Measurements from ENCODE around the gene RBL1.
"Not testable (repeated sequence)": the region's sequence is repeated elsewhere in the genome, so short reads cannot be mapped to it uniquely, and the experiment has no call there.

Gene RBL1

DNA sequence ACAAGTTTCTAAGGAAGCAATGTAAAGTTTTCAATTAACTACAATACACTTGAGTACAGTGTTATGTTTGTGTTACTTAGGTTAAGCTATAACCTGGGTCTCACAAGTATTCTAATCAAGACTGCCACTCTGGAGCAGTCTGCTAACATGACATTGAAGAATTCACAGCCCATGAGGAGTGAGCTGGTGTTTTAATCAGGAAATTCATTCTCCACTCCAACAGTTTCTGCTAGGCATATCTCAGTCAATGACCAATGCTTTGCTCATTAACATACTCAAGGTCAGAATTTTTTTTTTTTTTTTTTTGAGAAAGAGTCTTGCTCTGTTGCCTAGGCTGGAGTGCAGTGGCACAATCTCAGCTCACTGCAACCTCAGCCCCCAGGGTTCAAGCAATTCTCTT, 84.7 kb downstream of the RBL1 start:
- no peaks in the 10 kb centered on the region for H3K4me1 ChIP-seq (ENCODE audit: control insufficient read depth, insufficient read depth, low read length)
- TF ChIP-seq ZFHX2 (tag by site-specific recombination; conservative IDR thresholded peaks at IDR 0.05) (no peak), ZNF670 (tag by site-specific recombination; IDR thresholded peaks at IDR 0.05; ENCODE audit: low read depth) (no peak), ZFP37 (tag by site-specific recombination; IDR thresholded peaks at IDR 0.05) (no peak), ZNF416 (tag by site-specific recombination; IDR thresholded peaks at IDR 0.05) (no peak), ZNF544 (tag by site-specific recombination; IDR thresholded peaks at IDR 0.05) (no peak), ZNF169 (tag by site-specific recombination; IDR thresholded peaks at IDR 0.05) (no peak), ZNF585B (tag by site-specific recombination; IDR thresholded peaks at IDR 0.05) (no peak), IKZF3 (tag by site-specific recombination; IDR thresholded peaks at IDR 0.05) (no peak), TRIM28 (IDR thresholded peaks at IDR 0.05; ENCODE audit: borderline replicate concordance, low read length) (no peak), ZNF248 (tag by site-specific recombination; IDR thresholded peaks at IDR 0.05) (no peak)
- TF ChIP-seq, protein P1, sequence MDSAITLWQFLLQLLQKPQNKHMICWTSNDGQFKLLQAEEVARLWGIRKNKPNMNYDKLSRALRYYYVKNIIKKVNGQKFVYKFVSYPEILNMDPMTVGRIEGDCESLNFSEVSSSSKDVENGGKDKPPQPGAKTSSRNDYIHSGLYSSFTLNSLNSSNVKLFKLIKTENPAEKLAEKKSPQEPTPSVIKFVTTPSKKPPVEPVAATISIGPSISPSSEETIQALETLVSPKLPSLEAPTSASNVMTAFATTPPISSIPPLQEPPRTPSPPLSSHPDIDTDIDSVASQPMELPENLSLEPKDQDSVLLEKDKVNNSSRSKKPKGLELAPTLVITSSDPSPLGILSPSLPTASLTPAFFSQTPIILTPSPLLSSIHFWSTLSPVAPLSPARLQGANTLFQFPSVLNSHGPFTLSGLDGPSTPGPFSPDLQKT (IDR thresholded peaks at IDR 0.05; ENCODE audit: borderline replicate concordance, low read depth, low read length) = no peak
- TF ChIP-seq, protein P2, sequence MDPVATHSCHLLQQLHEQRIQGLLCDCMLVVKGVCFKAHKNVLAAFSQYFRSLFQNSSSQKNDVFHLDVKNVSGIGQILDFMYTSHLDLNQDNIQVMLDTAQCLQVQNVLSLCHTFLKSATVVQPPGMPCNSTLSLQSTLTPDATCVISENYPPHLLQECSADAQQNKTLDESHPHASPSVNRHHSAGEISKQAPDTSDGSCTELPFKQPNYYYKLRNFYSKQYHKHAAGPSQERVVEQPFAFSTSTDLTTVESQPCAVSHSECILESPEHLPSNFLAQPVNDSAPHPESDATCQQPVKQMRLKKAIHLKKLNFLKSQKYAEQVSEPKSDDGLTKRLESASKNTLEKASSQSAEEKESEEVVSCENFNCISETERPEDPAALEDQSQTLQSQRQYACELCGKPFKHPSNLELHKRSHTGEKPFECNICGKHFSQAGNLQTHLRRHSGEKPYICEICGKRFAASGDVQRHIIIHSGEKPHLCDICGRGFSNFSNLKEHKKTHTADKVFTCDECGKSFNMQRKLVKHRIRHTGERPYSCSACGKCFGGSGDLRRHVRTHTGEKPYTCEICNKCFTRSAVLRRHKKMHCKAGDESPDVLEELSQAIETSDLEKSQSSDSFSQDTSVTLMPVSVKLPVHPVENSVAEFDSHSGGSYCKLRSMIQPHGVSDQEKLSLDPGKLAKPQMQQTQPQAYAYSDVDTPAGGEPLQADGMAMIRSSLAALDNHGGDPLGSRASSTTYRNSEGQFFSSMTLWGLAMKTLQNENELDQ (tag by site-specific recombination; IDR thresholded peaks at IDR 0.05; ENCODE audit: low read depth) = no peak
- TF ChIP-seq, protein P3, sequence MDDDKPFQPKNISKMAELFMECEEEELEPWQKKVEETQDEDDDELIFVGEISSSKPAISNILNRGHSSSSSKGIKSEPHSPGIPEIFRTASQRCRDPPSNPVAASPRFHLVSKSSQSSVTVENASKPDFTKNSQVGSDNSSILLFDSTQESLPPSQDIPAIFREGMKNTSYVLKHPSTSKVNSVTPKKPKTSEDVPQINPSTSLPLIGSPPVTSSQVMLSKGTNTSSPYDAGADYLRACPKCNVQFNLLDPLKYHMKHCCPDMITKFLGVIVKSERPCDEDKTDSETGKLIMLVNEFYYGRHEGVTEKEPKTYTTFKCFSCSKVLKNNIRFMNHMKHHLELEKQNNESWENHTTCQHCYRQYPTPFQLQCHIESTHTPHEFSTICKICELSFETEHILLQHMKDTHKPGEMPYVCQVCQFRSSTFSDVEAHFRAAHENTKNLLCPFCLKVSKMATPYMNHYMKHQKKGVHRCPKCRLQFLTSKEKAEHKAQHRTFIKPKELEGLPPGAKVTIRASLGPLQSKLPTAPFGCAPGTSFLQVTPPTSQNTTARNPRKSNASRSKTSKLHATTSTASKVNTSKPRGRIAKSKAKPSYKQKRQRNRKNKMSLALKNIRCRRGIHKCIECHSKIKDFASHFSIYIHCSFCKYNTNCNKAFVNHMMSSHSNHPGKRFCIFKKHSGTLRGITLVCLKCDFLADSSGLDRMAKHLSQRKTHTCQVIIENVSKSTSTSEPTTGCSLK (tag by site-specific recombination; IDR thresholded peaks at IDR 0.05) = no peak
- no peak overlapping the region for H3K4me3 ChIP-seq (ENCODE audit: low read depth, low read length)
- CTCF ChIA-PET = interaction anchor here (0.6 kb wide), 1 partner anchor 181 kb away, joined by 3 read pairs; no protein-coding TSS in a partner anchor
- H3K9me3 ChIP-seq (ENCODE audit: control insufficient read depth, insufficient read depth, low read depth, low read length) = no peaks in the 10 kb centered on the region
- no peak overlapping the region for H3K27ac ChIP-seq (ENCODE audit: extremely low read depth, low read depth, low read length)
- H3K36me3 ChIP-seq (ENCODE audit: control insufficient read depth in 2 of 2, insufficient read depth in 1 of 2, low read length in 2 of 2) = peaks cover 17 to 33% of the 10 kb centered on the region in 2 experiments; a peak in 2 of 3 replicates
- POLR2A ChIA-PET = no interaction called here

DNA sequence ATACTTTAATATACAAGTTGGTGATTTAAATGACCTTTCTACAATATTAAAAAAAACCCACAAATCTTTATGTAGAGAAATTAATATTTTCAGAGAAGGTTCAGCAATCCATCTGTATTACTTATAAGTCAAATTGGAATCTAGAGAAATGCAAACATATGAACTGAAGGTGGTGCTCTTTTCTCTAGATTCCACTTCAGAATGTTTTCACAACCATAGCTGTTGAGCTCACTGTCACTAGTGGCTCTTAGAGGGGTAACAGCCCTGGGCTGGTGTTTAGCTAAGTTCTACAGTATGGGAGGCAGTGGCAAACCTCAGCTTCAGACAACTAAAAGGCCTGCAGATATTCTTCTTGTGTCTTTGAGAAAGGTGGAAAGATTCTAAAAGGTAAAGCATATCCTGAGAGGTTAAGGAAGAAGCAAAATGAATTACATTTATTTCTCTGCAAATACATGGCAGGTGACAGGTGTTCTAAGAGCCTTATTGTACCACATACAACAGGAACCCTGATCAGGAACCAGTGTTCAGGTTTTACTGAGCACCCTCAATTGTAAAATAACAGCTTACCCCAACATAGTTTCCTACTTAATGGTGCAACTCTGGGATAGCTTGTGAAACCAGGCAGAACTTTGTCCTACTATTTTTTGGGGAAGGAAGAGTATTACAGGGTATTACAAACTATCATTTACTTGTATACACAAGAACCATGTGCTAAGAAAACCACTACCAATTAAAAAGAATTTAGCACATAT, 87.7 kb downstream of the RBL1 start:
- ChIA-PET CTCF (interaction anchor here (0.6 to 0.7 kb wide), 4 partner anchors 86 to 241 kb away, joined by 3 read pairs; partner anchors contain the start of gene RPN2), POLR2A (interaction anchor here (1.5 kb wide), 1 partner anchor 87 kb away, joined by 3 read pairs; the partner anchor contains the start of gene RBL1)
- H3K4me3 ChIP-seq (ENCODE audit: low read depth, low read length) = no peak overlapping the region
- 0 out of 2 replicates have a peak, but pooled peaks have one; percentile 22 for TF ChIP-seq ZNF654 (tag by site-specific recombination; IDR thresholded peaks at IDR 0.05; ENCODE audit: low read depth)
- no peak for TF ChIP-seq KLF1 (tag by site-specific recombination; IDR thresholded peaks at IDR 0.05)
- H3K4me1 ChIP-seq (ENCODE audit: control insufficient read depth, insufficient read depth, low read length) = no peaks in the 10 kb centered on the region
- H3K36me3 ChIP-seq (ENCODE audit: control insufficient read depth in 2 of 2, insufficient read depth in 1 of 2, low read length in 2 of 2) = peaks cover 18 to 34% of the 10 kb centered on the region in 2 experiments; a peak in 2 of 3 replicates
- H3K27ac ChIP-seq (ENCODE audit: extremely low read depth, low read depth, low read length) = peak overlapping the region; percentile 16; the same call in 1 of the 2 replicates
- H3K9me3 ChIP-seq (ENCODE audit: control insufficient read depth, insufficient read depth, low read depth, low read length) = no peaks in the 10 kb centered on the region

DNA sequence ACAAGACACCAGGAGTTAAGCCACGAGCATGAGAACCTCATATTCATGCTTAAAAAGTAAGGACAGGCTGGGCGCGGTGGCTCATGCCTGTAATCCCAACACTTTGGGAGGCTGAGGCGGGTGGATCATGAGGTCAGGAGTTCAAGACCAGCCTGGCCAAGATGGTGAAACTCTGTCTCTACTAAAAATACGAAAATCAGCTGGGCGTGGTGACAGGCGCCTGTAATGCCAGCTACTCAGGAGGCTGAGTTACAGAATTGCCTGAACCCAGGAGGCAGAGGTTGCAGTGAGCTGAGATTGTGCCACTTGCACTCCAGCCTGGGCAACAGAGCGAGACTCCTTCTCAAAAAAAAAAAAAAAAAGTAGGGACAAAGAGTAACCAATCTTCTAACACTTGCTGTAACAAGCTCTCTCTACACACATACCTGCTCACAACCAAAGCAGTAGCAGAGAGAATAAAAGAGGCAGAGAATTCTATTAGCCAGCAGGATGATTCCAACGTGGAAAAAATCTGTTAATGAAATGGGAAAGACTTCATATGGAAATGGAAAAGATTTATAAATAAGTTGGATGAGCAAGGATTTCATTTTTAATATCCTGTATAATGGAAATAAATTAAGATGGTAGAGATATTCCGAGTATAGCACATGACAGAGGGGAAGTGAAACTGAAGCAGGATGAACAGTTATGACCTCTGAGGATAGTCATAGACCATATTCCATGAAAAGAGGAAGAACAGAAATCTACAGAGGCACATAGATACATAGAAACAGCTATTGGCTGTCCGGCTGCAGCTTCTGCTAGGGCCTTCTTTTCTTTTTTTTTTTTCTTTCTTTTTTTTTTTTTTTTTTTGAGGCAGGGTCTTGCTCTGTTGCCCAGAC, 90.5 kb downstream of the RBL1 start:
- peaks cover 18 to 35% of the 10 kb centered on the region in 2 experiments; a peak in 2 of 3 replicates for H3K36me3 ChIP-seq (ENCODE audit: control insufficient read depth in 2 of 2, insufficient read depth in 1 of 2, low read length in 2 of 2)
- H3K4me3 ChIP-seq (ENCODE audit: low read depth, low read length); H3K27ac ChIP-seq (ENCODE audit: extremely low read depth, low read depth, low read length); H3K4me1 ChIP-seq (ENCODE audit: control insufficient read depth, insufficient read depth, low read length); H3K9me3 ChIP-seq (ENCODE audit: control insufficient read depth, insufficient read depth, low read depth, low read length): not testable (repeated sequence)
- POLR2A ChIA-PET = interaction anchor here (0.6 to 0.8 kb wide), 2 partner anchors 14 to 91 kb away, joined by 3 to 5 read pairs; partner anchors contain the start of gene RBL1
- CTCF ChIA-PET = interaction anchor here (0.6 to 0.7 kb wide), 2 partner anchors 82 to 352 kb away, joined by 3 read pairs; no protein-coding TSS in a partner anchor

DNA sequence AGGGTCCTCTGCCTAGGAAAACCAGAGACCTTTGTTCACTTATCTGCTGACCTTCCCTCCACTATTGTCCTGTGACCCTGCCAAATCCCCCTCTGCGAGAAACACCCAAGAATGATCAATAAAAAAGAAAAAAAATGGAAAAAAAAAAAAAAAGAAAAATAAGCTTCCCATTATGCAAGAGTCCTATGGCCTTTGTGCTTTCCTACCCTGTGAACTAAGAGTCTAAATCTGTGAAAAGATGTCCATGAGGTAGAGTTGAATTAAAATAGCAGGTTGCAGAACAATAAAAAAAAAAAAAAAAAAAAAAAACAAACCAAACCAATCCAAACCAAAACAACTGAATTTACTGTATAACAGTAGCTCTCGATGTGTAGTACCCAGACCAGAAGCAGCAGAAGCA, 94.2 kb downstream of the RBL1 start:
- H3K36me3 ChIP-seq (ENCODE audit: control insufficient read depth in 2 of 2, insufficient read depth in 1 of 2, low read length in 2 of 2) = peaks cover 11 to 41% of the 10 kb centered on the region in 2 experiments
- H3K4me3 ChIP-seq (ENCODE audit: low read depth, low read length); POLR2A ChIA-PET; H3K4me1 ChIP-seq (ENCODE audit: control insufficient read depth, insufficient read depth, low read length); H3K9me3 ChIP-seq (ENCODE audit: control insufficient read depth, insufficient read depth, low read depth, low read length); H3K27ac ChIP-seq (ENCODE audit: extremely low read depth, low read depth, low read length): not testable (repeated sequence)
- CTCF ChIA-PET = interaction anchor here (0.7 kb wide), 1 partner anchor 77 kb away, joined by 6 read pairs; no protein-coding TSS in a partner anchor

DNA sequence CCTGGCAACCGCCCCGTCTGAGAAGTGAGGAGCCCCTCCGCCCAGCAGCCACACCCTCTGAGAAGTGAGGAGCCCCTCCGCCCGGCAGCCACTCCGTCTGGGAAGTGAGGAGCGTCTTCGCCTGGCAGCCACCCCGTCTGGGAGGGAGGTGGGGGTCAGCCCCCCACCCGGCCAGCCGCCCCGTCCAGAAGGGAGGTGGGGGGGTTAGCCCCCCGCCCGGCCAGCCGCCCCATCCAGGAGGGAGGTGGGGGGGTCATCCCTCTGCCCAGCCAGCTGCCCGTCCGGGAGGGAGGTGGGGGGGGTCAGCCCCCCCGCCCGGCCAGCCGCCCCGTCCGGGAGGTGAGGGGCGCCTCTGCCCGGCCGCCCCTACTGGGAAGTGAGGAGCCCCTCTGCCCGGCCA, 95.6 kb downstream of the RBL1 start:
- CTCF ChIA-PET; POLR2A ChIA-PET; H3K4me3 ChIP-seq (ENCODE audit: low read depth, low read length); H3K9me3 ChIP-seq (ENCODE audit: control insufficient read depth, insufficient read depth, low read depth, low read length); H3K27ac ChIP-seq (ENCODE audit: extremely low read depth, low read depth, low read length); H3K4me1 ChIP-seq (ENCODE audit: control insufficient read depth, insufficient read depth, low read length): not testable (repeated sequence)
- H3K36me3 ChIP-seq (ENCODE audit: control insufficient read depth in 2 of 2, insufficient read depth in 1 of 2, low read length in 2 of 2) = peaks cover 9 to 50% of the 10 kb centered on the region in 2 experiments

Data from HEK293 (cell line).